Activated T-cell treated with anti-CD3 and anti-CD28 coated beads, Interleukin-2, amount 50 U/mL, for 24 hours (primary cell): ENCODE results near the gene STPG4.

Experiments
- DNase-seq: peaks from one replicate; pipeline ENCODE4 v3.0.0-alpha.2; 2020
- H3K27ac Mint-ChIP-seq: 2 replicates; pipeline ENCODE4 v1.8.0; 2020; ENCODE audit warnings: mild to moderate bottlenecking, mixed read lengths
- H3K27me3 Mint-ChIP-seq: 2 replicates; pipeline ENCODE4 v1.8.0; 2020; ENCODE audit warnings: mixed read lengths
- H3K36me3 Mint-ChIP-seq: 2 replicates; pipeline ENCODE4 v1.8.0; 2020; ENCODE audit warnings: low read depth, mixed read lengths
- H3K4me1 Mint-ChIP-seq: 2 replicates; pipeline ENCODE4 v1.8.0; 2020; ENCODE audit warnings: low read depth, mixed read lengths
- H3K4me3 Mint-ChIP-seq: 2 replicates; pipeline ENCODE4 v1.8.0; 2020; ENCODE audit warnings: mild to moderate bottlenecking, moderate library complexity, mixed read lengths
- H3K9me3 Mint-ChIP-seq: 2 replicates; pipeline ENCODE4 v1.8.0; 2020; ENCODE audit warnings: mixed read lengths

Gene STPG4

DNA sequence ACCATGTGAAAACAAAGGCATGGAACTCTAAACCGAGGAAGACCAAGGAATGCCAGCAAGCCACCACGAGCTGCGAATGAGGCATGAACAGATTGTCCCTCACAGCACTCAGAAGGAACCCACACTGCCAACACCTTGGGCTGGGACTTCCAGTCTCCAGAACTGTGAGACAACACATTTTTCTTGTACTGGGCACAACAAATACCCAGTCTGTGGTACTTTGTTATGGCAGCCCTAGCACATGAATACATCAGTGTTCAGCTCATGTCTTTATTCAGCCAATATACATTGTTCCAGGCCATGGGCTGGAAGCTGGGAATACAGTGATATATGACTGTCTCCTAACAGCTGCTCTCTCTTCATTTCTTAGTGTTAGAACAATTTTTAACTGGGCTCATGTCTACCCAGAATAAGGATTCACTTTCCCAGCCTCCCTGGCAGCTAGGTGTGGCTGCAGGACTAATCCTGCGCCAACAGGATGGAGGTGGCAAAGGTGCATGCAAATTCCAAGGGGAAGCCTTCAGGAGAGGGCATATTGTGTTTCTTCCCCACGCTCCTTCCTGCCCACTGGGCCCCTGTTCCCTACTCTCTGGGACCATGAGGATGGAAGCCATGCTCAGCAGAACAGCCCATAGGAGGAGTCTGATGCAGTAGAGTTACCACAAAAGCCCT lies 59.6 kb downstream of the STPG4 start:
- no peak for DNase-seq
- no peaks in the 10 kb centered on the region for H3K27me3 Mint-ChIP-seq
- no peaks in the 10 kb centered on the region for H3K36me3 Mint-ChIP-seq
- H3K27ac Mint-ChIP-seq, result no peak overlapping the region
- no peaks in the 10 kb centered on the region for H3K4me1 Mint-ChIP-seq
- H3K9me3 Mint-ChIP-seq, result no peaks in the 10 kb centered on the region
- H3K4me3 Mint-ChIP-seq, result no peak overlapping the region

GRCh38 chr2:47094511-47095142 lies 60.5 kb downstream of the STPG4 start:
- no peaks in the 10 kb centered on the region for H3K36me3 Mint-ChIP-seq
- no peak for DNase-seq
- H3K27me3 Mint-ChIP-seq, result no peaks in the 10 kb centered on the region
- no peaks in the 10 kb centered on the region for H3K4me1 Mint-ChIP-seq
- H3K9me3 Mint-ChIP-seq, result no peaks in the 10 kb centered on the region
- no peak overlapping the region for H3K4me3 Mint-ChIP-seq
- H3K27ac Mint-ChIP-seq, result no peak overlapping the region

DNA sequence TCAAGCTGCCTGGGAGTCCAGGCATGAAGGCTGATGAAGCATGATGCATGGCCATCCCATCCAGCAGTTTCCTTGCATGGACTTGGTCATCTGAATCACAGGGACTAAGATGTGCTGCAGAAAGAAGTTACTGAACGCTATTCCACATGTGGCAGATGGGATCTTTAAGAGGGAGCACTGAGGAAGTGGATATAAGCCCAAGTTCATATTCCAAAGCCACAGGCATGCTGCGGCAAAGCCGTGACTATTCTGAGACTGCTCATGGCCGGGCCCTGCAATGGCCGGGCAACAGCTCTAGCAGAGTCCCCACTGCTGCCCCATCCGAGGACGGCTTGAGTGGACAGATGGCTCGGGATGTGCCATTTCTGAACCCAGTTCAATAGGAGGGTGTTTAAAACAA lies 61.5 kb downstream of the STPG4 start:
- DNase-seq, result no peak
- H3K4me3 Mint-ChIP-seq, result no peak overlapping the region
- H3K9me3 Mint-ChIP-seq, result no peaks in the 10 kb centered on the region
- no peaks in the 10 kb centered on the region for H3K4me1 Mint-ChIP-seq
- no peaks in the 10 kb centered on the region for H3K27me3 Mint-ChIP-seq
- no peaks in the 10 kb centered on the region for H3K36me3 Mint-ChIP-seq
- H3K27ac Mint-ChIP-seq, result no peak overlapping the region

DNA sequence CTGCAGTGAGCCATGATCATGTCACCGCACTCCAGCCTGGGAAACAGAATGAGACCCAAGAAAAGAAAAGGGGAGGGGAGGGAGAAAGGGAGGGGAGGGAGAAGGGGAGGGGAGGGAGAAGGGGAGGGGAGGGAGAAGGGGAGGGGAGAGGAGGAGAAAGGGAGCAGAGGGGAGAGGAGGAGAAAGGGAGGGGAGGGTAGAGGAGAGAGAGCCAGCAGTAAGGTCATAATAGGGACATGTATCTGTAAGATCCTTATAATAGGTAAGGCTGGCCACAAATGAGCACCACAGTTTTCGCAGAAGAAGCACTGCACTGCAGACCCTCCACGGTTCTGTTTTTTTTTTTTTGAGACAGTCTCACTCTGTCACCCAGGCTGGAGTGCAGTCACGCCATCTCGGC lies 62.6 kb downstream of the STPG4 start:
- DNase-seq, result no peak
- no peaks in the 10 kb centered on the region for H3K36me3 Mint-ChIP-seq
- H3K4me1 Mint-ChIP-seq, result no peaks in the 10 kb centered on the region
- H3K27ac Mint-ChIP-seq, result no peak overlapping the region
- no peaks in the 10 kb centered on the region for H3K27me3 Mint-ChIP-seq
- H3K4me3 Mint-ChIP-seq, result no peak overlapping the region
- no peaks in the 10 kb centered on the region for H3K9me3 Mint-ChIP-seq

- peaks cover 6% of the 10 kb centered on the region for H3K4me1 Mint-ChIP-seq
- no peak overlapping the region for H3K27ac Mint-ChIP-seq
- DNase-seq, result no peak
- H3K9me3 Mint-ChIP-seq, result no peaks in the 10 kb centered on the region
- no peaks in the 10 kb centered on the region for H3K36me3 Mint-ChIP-seq
- H3K4me3 Mint-ChIP-seq, result no peak overlapping the region
- no peaks in the 10 kb centered on the region for H3K27me3 Mint-ChIP-seq
These were observed 64.0 kb downstream of the STPG4 start for GRCh38 chr2:47091118-47091517.

GRCh38 chr2:47089083-47089464 lies 66.0 kb downstream of the STPG4 start:
- H3K4me1 Mint-ChIP-seq, result peaks cover 13% of the 10 kb centered on the region
- no peak for DNase-seq
- no peak overlapping the region for H3K4me3 Mint-ChIP-seq
- H3K36me3 Mint-ChIP-seq, result no peaks in the 10 kb centered on the region
- no peaks in the 10 kb centered on the region for H3K9me3 Mint-ChIP-seq
- H3K27me3 Mint-ChIP-seq, result no peaks in the 10 kb centered on the region
- H3K27ac Mint-ChIP-seq, result no peak overlapping the region

DNA sequence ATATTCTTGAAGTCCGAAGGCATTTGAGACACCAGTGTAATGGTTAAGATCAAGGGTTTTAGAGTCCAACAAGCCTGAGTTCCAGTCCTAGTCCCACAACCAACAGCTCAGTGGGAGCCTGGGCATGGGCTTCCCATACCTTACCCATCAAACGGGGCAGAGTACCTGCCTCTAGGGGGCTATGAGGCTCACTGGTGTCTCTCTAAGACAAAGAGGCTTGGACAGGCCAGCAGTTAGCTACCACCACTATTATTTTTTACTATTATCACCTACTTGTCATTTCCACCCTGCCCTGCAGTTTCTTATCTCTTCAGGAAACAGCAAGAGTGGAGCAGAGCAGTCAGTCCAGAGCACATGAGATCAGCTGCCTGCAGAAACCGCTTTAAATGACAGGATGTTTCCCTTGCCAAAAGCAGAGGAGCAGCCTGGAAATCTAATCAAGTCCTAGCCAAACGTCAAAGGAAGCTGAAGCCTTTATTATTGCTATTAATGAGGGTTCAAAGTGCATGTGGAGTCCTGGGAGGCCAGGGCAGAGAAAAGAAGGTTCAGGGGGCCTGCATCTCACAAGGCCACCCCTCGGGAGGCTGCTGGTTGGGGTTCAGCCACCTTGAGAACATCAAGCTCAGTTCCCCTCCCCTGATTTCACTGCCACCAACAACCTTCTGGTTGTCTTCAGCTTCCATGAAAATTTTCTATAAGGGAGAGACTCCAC lies 66.6 kb downstream of the STPG4 start:
- peaks cover 14% of the 10 kb centered on the region for H3K4me1 Mint-ChIP-seq
- no peaks in the 10 kb centered on the region for H3K27me3 Mint-ChIP-seq
- DNase-seq, result no peak

DNA sequence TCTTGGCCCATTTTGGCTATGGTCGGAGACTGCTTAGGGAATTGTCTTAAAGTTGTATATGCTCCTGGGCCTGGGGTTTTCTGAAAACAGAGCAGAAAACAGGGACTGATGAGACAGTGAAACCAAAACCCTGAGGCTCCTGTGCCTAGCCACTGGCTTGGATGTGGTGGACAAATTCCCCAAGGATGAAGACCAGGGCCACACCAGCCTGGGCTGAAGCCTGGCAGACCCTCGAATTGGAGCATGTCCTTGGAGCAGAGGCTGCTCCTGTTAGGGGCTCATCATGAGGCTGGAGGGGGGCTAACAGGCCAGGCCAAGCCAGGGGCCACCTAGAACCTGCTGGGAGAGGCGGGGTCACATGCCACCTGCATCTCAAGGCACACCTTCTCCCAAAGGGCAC lies 68.1 kb downstream of the STPG4 start:
- H3K27me3 Mint-ChIP-seq, result no peaks in the 10 kb centered on the region
- no peaks in the 10 kb centered on the region for H3K9me3 Mint-ChIP-seq
- no peaks in the 10 kb centered on the region for H3K36me3 Mint-ChIP-seq
- H3K27ac Mint-ChIP-seq, result no peak overlapping the region
- H3K4me3 Mint-ChIP-seq, result no peak overlapping the region
- no peak for DNase-seq
- H3K4me1 Mint-ChIP-seq, result peaks cover 14% of the 10 kb centered on the region

More for the DNA sequence above, 66.6 kb downstream of the STPG4 start:
- H3K27ac Mint-ChIP-seq, result no peak overlapping the region
- no peaks in the 10 kb centered on the region for H3K9me3 Mint-ChIP-seq
- H3K4me3 Mint-ChIP-seq, result no peak overlapping the region
- no peaks in the 10 kb centered on the region for H3K36me3 Mint-ChIP-seq

DNA sequence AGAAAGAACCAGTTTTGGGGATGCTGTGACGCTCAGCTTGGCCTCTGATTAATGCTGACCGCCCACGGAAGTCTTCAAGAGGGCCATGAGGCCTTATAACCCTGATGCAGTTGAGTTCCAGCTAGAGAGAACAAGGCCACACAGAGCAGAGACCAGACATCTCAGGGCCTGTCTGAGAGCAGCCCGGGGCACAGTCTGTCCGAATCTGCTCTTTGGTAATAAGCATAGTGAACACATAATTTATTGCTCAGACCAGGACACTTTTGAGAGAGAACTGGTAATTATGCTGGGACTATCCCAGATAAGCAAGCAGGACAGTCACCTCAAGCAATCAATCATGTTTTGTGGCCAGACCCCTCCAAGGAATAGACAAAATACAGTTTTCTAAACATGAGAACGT lies 68.5 kb downstream of the STPG4 start:
- peak overlapping the region; percentile 79 for H3K4me3 Mint-ChIP-seq
- H3K4me1 Mint-ChIP-seq, result peaks cover 14% of the 10 kb centered on the region
- H3K27ac Mint-ChIP-seq, result peak overlapping the region; percentile 87
- H3K9me3 Mint-ChIP-seq, result no peaks in the 10 kb centered on the region
- H3K36me3 Mint-ChIP-seq, result no peaks in the 10 kb centered on the region
- no peaks in the 10 kb centered on the region for H3K27me3 Mint-ChIP-seq
- DNase-seq, result no peak

- H3K4me1 Mint-ChIP-seq, result peaks cover 14% of the 10 kb centered on the region
- H3K36me3 Mint-ChIP-seq, result no peaks in the 10 kb centered on the region
- H3K9me3 Mint-ChIP-seq, result no peaks in the 10 kb centered on the region
- peak overlapping the region; percentile 79 for H3K4me3 Mint-ChIP-seq
- no peak for DNase-seq
- peak overlapping the region; percentile 87 for H3K27ac Mint-ChIP-seq
- H3K27me3 Mint-ChIP-seq, result no peaks in the 10 kb centered on the region
These were observed 69.0 kb downstream of the STPG4 start for GRCh38 chr2:47086054-47086471.

DNA sequence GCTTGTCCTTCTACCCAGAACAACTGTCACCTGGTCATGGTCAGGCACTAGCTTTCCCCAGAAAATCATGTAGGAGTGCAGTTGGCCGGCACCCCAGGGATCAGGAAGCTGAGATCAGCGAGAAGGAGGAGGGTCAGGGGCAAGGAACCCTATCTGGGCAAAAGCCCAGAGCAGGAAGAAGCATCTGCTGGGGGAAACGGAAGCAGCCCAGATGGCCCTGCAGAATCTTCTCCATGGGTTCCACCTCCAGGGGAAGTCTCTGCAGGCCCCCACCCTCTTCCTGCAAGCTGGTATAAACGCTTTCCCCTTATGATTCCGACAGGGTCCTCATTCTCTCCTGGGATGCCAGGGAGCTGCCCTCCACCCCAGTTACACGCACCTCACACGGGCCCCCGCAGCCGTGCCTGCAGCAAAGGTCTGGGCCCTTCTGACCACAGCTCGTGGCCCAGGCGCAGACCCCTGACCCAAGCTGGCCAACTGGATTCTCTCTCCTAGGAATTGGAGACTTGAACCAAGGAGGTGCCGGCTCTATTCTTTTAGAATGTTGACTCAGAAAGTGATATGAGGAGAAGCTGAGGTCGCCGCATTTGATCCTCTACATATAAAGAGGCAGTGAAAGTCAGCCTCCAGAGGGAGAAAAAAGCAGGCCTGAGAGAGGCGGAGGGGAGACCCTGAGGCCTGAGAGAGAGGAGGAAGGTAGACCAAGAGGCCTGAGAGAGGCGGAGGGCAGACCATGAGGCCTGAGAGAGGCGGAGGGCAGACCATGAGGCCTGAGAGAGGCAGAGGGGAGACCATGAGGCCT lies 71.0 kb downstream of the STPG4 start:
- Mint-ChIP-seq H3K4me1 (peaks cover 15% of the 10 kb centered on the region), H3K27ac (peak overlapping the region; percentile 88)
- DNase-seq, result no peak

GRCh38 chr2:47083485-47083884 lies 71.6 kb downstream of the STPG4 start:
- no peak for DNase-seq
- Mint-ChIP-seq H3K4me3 (peak overlapping the region; percentile 60), H3K27me3 (no peaks in the 10 kb centered on the region), H3K36me3 (no peaks in the 10 kb centered on the region), H3K27ac (peak overlapping the region; percentile 52), H3K9me3 (no peaks in the 10 kb centered on the region), H3K4me1 (peaks cover 18% of the 10 kb centered on the region)

More for the DNA sequence above, 71.0 kb downstream of the STPG4 start:
- Mint-ChIP-seq H3K4me3 (peak overlapping the region; percentile 60), H3K27me3 (no peaks in the 10 kb centered on the region), H3K36me3 (no peaks in the 10 kb centered on the region), H3K9me3 (no peaks in the 10 kb centered on the region)

- no peaks in the 10 kb centered on the region for H3K36me3 Mint-ChIP-seq
- H3K27ac Mint-ChIP-seq, result no peak overlapping the region
- peaks cover 18% of the 10 kb centered on the region for H3K4me1 Mint-ChIP-seq
- no peaks in the 10 kb centered on the region for H3K27me3 Mint-ChIP-seq
- no peaks in the 10 kb centered on the region for H3K9me3 Mint-ChIP-seq
- no peak overlapping the region for H3K4me3 Mint-ChIP-seq
- DNase-seq, result no peak
These were observed 72.1 kb downstream of the STPG4 start for GRCh38 chr2:47083005-47083404.

DNA sequence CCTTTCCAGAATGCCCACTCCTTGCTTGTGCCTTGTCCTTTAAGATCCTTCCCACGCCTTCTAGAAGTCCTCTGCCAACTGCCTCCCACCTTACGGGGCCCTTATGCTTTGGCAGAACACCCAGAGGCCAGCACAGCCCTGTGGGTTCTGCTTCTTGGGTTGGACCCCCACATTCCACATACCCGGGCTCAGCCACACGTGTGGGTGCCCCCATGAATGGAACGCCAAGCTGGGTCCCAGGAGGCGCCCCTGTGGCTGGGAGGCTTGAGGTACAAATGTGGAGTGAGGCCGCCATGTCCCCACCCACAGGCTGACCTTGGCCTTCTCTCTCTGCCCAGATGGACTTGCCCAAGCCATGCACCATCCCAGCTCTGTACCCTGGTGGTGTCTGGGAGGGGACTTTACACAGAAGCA lies 74.2 kb downstream of the STPG4 start:
- peaks cover 10% of the 10 kb centered on the region for H3K4me1 Mint-ChIP-seq
- no peak overlapping the region for H3K4me3 Mint-ChIP-seq
- no peaks in the 10 kb centered on the region for H3K9me3 Mint-ChIP-seq
- H3K36me3 Mint-ChIP-seq, result no peaks in the 10 kb centered on the region
- no peaks in the 10 kb centered on the region for H3K27me3 Mint-ChIP-seq
- no peak overlapping the region for H3K27ac Mint-ChIP-seq
- no peak for DNase-seq
